A549 treated with GW870086 at 1 μM for 4 hours (cell line): ENCODE measurements around the gene FAM135A. TPM values are rescaled to one million over a fixed set of nuclear protein-coding genes. Genes with fewer than 3 reads are reported as not detected.

Source experiments
- total RNA-seq: library from RNA; stranded (reverse); fragments of 200-300 nt; extraction: Qiagen RNA extraction; gene quantifications from 5 replicates; pipeline ENCODE4 v1.2.3, GENCODE V29; 2022; ENCODE audit warnings: low read depth

The FAM135A gene
- 9.1 to 19.1 TPM (median 16.1 TPM) in 5 replicates for total RNA-seq

DNA sequence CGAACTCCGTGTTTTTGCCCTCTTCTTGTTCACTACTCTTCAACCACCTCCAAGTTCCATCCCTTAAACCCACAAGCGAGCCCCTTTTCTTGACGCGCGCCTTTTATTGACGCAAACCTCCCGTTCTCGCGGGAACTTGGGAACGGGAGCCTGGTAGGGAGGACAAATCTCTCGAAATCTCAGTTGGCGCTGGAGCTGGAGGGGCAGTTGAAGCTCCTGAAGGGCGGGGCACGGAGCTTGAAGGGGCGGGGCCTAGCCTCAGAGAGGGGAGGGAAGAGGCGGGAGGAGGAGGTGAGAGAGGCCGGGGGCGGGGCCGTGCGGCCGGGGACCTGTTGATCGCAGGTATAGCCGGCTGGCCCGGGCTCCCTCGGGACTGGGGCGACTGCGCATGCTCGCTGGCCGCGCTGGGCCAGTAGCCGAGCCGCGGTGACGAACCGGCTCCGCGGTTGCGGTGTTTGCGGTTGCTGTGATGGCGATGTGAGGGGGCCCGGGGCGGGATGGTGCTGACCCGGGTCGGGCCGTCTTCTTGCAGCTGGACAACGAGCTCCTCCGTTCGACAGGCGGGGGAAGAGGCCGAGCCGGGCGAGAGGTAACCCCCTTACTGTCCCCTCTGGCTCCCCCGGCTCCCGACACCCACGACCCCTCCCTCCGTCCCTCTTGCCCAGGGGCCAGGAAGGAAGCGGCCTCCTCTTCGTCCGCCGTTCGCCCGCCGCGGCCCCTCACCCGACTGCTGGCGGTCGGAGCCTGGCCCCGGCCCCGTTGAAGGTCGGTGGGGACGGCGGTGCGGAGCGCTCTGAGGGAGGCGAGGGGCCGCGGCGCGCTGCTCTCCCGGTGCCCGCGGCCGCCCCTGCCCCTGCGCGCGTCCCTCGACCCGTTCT, at the start of gene FAM135A:
Gene FAM135A (plus strand): TSS at position 395 of the 878 bp plus-strand sequence. CDS start 14,835 bp downstream, outside the sequence.

DNA sequence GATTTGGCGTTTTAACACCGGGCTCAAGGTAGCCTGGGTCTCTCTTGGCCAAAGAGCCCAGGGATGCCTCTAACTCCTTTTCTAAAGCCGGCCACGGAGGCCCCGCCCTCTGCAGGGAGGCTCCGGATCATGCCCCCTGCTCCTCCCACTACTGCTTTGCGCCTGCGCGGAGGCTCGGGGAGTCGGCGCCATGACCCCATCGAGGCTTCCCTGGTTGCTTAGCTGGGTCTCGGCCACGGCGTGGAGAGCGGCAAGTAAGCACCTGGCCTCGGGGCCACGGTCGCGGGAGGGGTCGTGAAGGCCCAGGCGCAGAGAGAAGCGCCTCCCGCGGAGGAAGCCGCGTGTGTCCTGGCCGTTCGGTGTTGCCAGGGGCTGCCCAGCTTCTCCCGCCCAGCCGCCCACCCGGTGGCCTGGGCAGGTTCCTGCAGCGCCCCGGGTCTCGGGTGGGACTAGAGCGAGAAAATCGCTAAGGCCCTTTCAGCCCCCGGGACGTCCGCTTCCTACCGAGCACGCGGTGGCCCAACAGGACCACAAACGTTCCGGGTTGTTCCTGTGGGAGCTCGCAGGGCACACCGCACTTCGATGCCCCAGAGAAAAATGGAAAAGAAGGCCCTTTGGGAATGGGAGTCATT, 153.6 kb downstream of the FAM135A start, which contains the start of gene SDHAF4:
Gene SDHAF4 (plus strand): TSS at position 180 of the 632 bp plus-strand sequence. CDS start 11 bp downstream, at position 191.

Other genes with a start within 250 kb of the FAM135A start
- gene COL9A1, start 110.4 kb upstream of the FAM135A start, total RNA-seq, result not detected in 5 replicates
- 3.7 to 4.4 TPM (median 4.2 TPM) in 5 replicates for gene SDHAF4, start 153.4 kb downstream of the FAM135A start, total RNA-seq